DMS79 (cell line): ENCODE measurements around the gene TSSK3.
"Not testable (repeated sequence)": the region's sequence is repeated elsewhere in the genome, so short reads cannot be mapped to it uniquely, and the experiment has no call there.

Experiments
- DNase-seq: peaks from one replicate; lab custom pipeline; 2025; lab: John Stamatoyannopoulos, UW

Gene TSSK3

GRCh38 chr1:32338637-32339145 lies 23.6 kb upstream of the TSSK3 start:
- DNase-seq = no peak

DNA sequence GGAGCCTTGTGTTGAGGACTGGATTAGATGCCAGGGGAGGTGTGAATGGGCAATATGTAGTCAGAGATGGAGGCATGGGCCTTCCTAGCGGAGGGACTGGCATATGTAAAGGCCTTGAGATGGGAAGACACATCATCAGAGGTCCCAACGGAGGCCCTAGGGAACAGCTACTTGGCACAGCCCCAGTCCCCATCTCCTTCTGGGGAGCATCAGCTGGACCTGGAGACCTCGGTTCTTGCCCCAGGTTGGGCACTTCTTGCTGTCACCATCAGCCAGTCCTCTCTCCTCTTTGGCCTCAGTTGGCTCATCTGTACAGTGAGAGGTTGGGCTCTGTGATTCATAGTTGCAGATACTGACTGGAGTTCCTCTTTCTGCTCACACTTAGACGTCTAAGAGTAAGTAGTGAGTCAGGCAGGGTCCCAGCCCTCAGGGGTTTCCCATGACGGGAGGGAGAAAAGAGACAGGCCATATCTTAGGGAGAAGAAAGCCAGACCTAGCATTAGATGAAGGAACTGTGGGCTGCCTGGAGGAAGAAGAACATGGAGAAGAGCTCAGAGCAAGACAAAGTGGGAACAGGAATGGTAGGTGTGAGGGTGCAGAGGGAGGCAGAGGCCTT lies 22.9 kb upstream of the TSSK3 start:
- DNase-seq = no peak

GRCh38 chr1:32341186-32341757 lies 21.1 kb upstream of the TSSK3 start:
- DNase-seq = no peak

DNA sequence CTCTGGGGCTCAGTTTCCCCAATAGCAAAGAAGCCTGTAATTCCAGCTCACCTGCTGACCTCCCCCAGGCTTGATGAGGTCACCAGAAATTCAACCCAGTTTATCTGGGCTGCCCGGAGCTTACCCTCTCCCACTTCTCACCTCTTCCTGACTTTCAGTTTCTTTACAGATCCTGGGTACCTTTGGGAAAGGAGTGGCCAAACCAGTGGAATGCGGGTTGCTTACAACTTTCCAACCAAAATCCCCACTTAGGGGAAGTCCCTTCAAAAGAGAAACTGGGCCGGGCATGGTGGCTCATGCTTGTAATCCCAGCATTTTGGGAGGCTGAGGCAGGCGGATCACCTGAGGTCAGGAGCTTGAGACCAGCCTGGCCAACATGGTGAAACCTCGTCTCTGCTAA lies 20.4 kb upstream of the TSSK3 start:
- no peak for DNase-seq

DNA sequence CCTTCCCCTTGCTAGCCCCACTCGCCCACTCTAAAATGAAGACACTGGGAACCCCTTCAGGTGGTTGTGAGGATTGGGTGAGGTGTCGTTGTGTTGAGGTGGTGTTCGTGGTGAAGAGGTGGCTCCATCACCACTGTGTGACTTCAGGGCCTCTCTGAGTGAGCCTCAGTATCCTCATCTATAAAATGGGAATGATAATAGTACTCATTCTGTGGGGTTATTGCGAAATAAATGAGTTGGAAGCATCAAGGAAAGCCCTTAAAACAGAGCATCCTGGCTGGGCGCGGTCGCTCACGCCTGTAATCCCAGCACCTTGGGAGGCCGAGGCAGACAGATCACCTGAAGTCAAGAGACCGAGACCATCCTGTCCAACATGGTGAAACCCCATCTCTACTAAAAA lies 19.6 kb upstream of the TSSK3 start:
- DNase-seq = no peak

GRCh38 chr1:32345289-32345827 lies 17.0 kb upstream of the TSSK3 start:
- DNase-seq = peak; percentile 81

GRCh38 chr1:32346532-32347157 lies 15.7 kb upstream of the TSSK3 start:
- DNase-seq = no peak

DNA sequence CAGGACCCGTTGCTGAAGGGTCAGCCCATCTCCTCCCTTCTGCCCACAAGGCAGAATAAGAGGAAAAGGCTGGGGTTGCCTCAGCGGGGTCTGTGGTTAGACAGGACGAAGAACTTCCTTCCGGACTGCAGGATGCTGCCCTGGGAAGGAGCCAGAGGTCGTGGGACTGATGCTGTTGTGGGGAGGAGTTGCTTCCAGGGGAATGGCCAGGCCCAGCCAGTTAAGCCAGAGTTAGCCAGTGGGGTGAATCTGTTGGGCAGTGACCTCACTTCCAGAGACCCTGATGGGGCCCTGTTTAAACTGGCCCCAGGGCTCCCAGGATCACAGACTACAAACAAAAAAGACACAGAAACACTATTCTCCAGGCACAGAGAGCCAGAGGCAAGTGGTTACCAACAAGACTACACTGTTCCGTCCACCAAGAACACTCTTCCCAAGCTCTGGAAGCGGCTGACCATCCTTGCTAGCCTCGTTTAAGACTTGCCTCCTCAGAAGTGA lies 13.1 kb upstream of the TSSK3 start:
- DNase-seq = no peak

DNA sequence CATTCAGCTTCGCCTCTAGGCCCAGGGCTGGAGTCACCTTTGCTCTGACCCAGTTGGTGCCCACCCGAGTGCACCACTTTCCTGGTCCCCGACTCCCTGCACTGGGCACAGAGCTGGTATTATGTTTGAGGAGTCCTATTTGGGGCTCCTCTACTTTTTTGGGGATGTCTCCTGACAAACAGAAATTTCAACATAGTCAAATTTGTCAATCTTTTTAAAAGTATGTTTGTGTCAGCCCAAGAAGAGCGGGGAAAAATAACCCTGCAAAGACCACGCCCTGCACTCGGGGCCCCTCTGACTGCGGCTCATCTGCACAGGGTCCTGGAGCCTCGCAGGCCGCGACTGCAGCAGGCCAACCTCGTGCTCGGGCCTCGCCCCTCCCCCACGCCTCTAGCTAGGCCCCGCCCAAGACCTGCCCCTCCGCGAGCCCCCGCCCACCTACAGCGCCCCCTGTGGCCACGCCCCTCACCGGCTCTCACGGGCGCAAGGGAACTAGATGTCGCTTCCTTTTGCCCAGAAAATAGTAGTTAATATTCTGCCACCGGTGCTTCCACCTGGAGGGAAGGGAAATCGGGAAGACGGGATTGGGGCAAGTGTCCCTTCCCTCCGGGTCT lies 11.4 kb upstream of the TSSK3 start:
- DNase-seq = no peak

DNA sequence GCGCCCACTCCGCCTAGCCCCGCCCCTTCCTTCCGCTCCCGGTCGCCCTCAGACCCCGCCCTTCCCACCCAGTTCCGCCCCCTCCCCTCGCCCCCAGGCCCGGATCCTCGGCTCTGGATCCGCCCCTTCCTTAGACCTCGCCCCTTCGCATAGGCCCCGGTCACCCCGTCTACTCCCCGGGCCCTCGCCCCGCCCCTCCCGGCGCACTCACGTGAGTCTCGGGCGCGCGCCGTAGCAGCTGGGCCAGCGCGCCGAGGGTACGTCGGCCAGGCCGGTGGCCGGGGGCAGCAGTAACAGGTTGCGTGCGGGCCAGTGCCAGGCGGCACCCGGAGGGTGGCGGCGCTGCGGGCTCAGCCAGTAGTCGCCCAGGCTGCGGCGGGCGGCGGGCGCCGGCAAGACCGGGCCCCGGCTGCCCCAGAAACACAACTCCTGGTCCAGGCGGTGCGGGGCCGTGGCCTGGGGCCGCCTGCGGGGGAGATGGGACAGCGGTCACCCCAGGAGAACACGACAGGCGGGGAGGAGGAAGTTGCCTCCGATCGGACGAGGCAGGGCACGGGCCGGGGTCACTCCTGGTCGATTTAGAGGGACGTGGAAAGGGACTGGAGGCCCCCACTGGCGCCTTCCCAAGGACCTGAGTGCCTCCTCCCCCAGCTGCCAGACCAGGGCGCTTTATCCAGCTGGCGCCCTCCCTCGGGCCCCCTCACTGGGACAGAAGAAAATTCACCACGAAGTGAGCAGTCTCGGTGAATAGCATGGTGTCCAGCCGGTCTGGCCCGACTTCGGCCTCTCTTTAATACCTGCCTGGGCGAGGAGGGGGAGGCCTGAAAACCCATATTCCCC lies 10.7 kb upstream of the TSSK3 start:
- DNase-seq = peak; percentile 92

DNA sequence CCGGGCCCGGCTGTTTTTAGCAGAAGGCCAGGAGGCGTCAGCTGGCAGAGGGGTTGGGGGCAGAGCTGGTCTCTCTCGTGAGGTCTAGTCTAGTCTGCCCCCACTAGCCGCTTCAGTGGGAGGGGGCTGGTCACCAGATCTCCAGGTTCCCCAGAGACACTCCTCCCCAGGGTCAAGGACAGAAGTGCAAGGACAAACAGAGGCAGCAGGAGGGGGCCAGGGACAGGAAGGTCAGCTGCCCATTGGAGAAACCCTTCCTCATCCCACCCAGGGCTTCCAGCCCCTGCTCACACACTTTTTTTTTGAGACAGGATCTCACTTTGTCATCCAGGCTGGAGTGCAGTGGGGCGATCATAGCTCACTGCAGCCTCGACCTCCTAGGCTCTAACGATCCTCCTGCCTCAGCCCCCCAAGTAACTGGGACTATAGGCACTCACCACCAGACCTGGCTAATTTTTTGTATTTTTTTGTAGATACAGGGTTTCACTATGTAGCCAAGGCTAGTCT lies 10.0 kb upstream of the TSSK3 start:
- DNase-seq = no peak

GRCh38 chr1:32352831-32353383 lies 9.4 kb upstream of the TSSK3 start:
- no peak for DNase-seq

DNA sequence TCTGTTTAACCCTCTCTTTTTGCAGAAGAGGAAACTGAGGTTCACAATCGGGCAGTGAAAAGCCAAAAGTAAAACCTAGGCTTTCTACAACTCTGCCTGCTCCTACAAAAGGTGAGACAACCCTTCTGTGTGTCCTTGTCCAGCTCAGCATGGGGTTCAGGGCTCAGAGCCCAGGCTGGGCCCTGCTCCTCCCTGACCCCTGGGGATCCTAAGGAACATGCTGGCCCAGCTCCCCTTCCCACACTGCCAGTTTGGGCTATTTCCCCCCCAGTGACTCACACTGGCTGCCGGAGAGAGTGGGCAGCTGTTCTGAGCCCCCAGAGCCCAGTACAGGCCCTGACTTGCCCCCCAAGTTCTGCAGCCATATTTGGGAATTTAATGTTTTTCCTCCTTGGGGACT lies 8.9 kb upstream of the TSSK3 start:
- no peak for DNase-seq

GRCh38 chr1:32353886-32354570 lies 8.3 kb upstream of the TSSK3 start:
- no peak for DNase-seq

- DNase-seq = not testable (repeated sequence)
These were observed 6.6 kb upstream of the TSSK3 start for GRCh38 chr1:32355778-32356177.

DNA sequence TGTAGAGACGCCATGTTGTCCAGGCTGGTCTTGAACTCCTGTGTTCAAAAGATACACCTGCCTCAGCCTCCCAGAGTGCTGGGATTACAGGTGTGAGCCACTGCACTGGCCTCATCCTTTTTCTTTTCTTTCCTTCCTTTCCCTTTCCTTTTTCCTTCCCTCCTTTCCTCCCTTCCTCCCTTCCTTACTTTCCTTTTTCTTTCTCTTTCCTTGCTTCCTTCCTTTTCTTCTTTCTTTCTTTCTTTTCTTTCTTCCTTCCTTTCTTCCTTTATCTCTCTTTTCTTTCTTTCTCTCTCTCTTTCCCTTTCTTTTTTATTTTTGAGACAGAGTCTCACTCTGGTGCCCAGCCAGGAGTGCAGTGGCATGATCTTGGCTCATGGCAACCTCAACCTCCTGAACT lies 5.9 kb upstream of the TSSK3 start:
- no peak for DNase-seq

DNA sequence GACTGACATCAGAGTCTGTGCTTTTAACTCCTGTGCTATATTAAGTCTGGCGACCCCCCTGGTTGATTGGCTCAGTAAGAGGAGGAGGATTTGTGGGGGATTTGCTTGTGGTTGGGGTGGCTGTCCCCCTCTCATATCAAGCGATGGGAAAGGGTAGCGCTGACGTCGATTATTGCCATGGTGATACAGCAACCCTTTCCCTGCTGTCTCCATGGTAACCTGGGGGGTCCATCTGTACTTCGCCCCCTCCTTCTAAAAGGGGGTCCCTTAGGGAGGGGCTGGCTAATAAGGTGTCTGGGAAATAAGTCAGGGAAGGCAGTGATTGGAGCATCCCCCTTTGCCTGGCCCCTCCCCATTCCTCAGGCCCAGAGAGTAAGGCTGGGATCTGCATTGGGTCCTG lies 4.7 kb upstream of the TSSK3 start:
- no peak for DNase-seq

DNA sequence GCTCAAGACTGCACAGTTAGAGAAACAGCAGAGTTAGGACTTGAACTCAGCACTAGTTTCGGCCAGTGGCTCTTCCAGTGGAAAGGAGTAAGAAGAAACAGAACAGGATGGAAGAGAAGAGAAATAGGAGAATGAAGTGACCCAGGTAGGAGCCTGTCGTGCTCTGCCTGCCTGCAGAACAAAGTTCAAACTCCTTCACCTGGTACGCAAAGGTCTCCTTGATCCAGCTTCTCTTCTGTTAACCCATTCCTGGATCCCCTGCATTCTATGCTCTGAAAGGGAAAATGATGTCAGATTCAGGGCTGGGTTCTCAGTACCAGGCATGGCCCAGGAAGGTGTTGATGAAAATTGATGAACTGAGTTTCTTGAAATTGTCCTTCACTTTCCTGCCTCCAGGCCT lies 3.9 kb upstream of the TSSK3 start:
- DNase-seq = no peak

- no peak for DNase-seq
These were observed 1.0 kb upstream of the TSSK3 start for GRCh38 chr1:32361308-32361673.

GRCh38 chr1:32361674-32362473 lies 465 bp upstream of the TSSK3 start:
- no peak for DNase-seq
